RCC 7860 (cell line): ENCODE results near the gene GRAMD4.

Experiments used
- DNase-seq: peaks from one replicate; pipeline ENCODE4 v3.0.0-alpha.2; 2015; ENCODE audit warnings: low spot score
- FAIRE-seq: peaks from 2 replicates; lab custom pipeline; 2012; peaks lifted over from hg19 to GRCh38; lab: Jason Lieb, UNC

The GRAMD4 gene

GRCh38 chr22:46619830-46620501 is at the start of gene GRAMD4:
Gene GRAMD4, plus strand, starts transcription at chr22:46620386. Its CDS starts 6,414 bp downstream, at chr22:46626800.
- no peak for FAIRE-seq
- DNase-seq = no peak

- FAIRE-seq (no peak), DNase-seq (no peak)
These were observed 48.4 kb upstream of the GRAMD4 start for GRCh38 chr22:46571642-46572250.

- FAIRE-seq (no peak), DNase-seq (no peak)
These were observed 47.0 kb upstream of the GRAMD4 start for GRCh38 chr22:46572911-46573780.

GRCh38 chr22:46573781-46574437 is 46.3 kb upstream of the GRAMD4 start:
- DNase-seq (no peak), FAIRE-seq (no peak)

- DNase-seq = no peak
- FAIRE-seq = no peak
These were observed 45.7 kb upstream of the GRAMD4 start for GRCh38 chr22:46574438-46574992.

- no peak for FAIRE-seq
- no peak for DNase-seq
These were observed 44.9 kb upstream of the GRAMD4 start for GRCh38 chr22:46574993-46575910.

- no peak for FAIRE-seq
- no peak for DNase-seq
These were observed 44.2 kb upstream of the GRAMD4 start for GRCh38 chr22:46575911-46576555.

GRCh38 chr22:46576556-46577367 is 43.4 kb upstream of the GRAMD4 start:
- DNase-seq (no peak), FAIRE-seq (no peak)

- FAIRE-seq = no peak
- no peak for DNase-seq
These were observed 42.6 kb upstream of the GRAMD4 start for GRCh38 chr22:46577368-46578249.

- FAIRE-seq (no peak), DNase-seq (no peak)
These were observed 41.8 kb upstream of the GRAMD4 start for GRCh38 chr22:46578251-46578823.

- DNase-seq = no peak
- FAIRE-seq = no peak
These were observed 41.2 kb upstream of the GRAMD4 start for GRCh38 chr22:46578824-46579561.

GRCh38 chr22:46579751-46580449 is 40.3 kb upstream of the GRAMD4 start:
- no peak for FAIRE-seq
- DNase-seq = no peak

GRCh38 chr22:46580940-46581537 is 39.1 kb upstream of the GRAMD4 start:
- DNase-seq (no peak), FAIRE-seq (no peak)

- DNase-seq = no peak
- no peak for FAIRE-seq
These were observed 38.5 kb upstream of the GRAMD4 start for GRCh38 chr22:46581538-46582244.
